Activated T-cell treated with anti-CD3 and anti-CD28 coated beads for 24 hours (primary cell): ENCODE results near the gene PDE7B.
"Not testable (repeated sequence)": the region's sequence is repeated elsewhere in the genome, so short reads cannot be mapped to it uniquely, and the experiment has no call there.

ENCODE experiments used
- DNase-seq: peaks from one replicate; pipeline ENCODE4 v3.0.0-alpha.2; 2020; ENCODE audit warnings: low read depth

Gene PDE7B

GRCh38 chr6:136188486-136188885, 337.0 kb downstream of the PDE7B start:
- DNase-seq, result no peak

GRCh38 chr6:136189104-136189503, 337.6 kb downstream of the PDE7B start:
- DNase-seq, result no peak

DNA sequence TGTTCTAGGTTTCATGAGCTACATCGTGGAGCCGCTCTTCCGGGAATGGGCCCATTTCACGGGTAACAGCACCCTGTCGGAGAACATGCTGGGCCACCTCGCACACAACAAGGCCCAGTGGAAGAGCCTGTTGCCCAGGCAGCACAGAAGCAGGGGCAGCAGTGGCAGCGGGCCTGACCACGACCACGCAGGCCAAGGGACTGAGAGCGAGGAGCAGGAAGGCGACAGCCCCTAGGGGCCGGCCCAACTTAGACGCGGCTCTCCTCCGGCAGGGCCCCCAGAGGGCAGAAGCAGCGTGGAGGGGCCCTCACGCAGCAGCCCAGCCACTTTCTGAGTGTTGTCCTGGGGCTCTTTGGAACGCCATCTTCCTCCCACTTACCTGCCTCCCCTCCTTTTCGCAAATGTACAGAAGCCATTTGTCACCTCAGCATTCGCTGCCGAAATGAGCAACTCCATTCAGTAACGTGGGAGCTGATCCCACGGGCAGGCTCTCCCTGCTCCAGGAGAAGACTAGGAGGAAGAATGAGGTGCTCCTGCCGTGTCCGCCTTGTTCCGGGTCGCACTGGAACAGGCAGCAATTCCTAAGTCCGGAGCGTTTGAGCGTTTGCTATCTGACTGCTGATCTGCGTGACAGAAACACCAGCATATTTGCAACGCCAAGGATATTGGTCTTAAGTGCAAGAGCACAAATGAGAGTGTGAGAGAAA, 340.3 kb downstream of the PDE7B start:
- no peak for DNase-seq

GRCh38 chr6:136192902-136193301, 341.4 kb downstream of the PDE7B start:
- DNase-seq, result no peak

DNA sequence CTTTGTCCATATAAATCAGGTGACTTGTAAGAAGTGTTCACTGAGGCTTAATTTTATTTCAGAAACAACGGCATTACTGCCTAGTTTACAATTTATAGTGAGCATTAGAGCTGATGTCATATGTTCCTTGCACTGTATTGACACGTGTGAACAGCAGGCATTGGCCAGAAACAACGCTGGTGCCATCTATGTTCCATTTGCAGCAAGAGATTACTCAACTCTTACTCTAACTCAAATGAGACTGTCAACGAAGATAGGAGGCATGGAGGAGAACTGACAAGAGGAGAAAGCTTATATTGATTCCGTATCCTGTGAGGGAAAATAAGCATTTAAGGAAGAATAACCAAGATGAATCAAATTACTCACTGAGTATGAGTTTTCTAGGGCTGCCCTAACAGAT, 350.2 kb downstream of the PDE7B start:
- no peak for DNase-seq

GRCh38 chr6:136208783-136209182, 357.3 kb downstream of the PDE7B start:
- DNase-seq, result no peak

GRCh38 chr6:136209496-136209895, 358.0 kb downstream of the PDE7B start:
- no peak for DNase-seq

- DNase-seq, result no peak
These were observed 359.1 kb downstream of the PDE7B start for GRCh38 chr6:136210398-136211165.

DNA sequence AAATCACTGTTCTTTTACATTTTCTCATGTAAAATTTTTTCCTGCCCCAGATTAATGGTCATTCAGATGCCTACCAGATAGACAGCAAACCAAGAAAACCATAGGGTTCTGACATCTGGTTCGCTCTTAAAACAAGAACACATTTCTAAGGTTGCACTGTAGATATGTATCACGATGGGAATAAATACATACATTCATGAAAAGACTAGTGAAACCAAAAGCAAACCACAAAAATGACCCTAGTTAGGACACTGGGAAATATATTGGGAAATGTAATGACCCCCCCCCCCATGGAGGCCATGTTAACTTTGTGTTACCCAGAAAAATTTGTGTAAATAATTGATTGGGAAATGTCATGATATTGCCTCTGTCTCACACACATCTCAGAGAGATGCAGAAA, 361.1 kb downstream of the PDE7B start:
- no peak for DNase-seq

GRCh38 chr6:136213012-136213539, 361.6 kb downstream of the PDE7B start:
- DNase-seq, result no peak

DNA sequence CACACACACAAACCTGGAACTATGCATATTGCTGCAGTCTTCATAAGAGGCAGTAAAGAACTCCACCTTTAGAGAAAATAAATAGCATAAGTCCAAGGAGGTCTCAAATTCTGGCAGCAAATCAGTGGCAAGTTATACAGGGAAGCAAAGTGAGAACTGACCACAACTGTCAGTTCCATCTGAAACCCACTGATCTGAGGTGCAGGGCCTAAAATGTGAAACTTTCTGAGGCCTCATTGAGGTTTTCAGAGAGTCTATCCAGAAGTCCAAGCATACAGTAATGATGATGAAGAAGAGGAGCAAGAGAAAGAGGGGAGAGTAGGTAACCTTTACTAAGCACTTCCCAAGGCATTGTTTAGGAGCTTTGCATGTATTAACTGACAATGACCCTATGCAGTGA, 362.4 kb downstream of the PDE7B start:
- no peak for DNase-seq

DNA sequence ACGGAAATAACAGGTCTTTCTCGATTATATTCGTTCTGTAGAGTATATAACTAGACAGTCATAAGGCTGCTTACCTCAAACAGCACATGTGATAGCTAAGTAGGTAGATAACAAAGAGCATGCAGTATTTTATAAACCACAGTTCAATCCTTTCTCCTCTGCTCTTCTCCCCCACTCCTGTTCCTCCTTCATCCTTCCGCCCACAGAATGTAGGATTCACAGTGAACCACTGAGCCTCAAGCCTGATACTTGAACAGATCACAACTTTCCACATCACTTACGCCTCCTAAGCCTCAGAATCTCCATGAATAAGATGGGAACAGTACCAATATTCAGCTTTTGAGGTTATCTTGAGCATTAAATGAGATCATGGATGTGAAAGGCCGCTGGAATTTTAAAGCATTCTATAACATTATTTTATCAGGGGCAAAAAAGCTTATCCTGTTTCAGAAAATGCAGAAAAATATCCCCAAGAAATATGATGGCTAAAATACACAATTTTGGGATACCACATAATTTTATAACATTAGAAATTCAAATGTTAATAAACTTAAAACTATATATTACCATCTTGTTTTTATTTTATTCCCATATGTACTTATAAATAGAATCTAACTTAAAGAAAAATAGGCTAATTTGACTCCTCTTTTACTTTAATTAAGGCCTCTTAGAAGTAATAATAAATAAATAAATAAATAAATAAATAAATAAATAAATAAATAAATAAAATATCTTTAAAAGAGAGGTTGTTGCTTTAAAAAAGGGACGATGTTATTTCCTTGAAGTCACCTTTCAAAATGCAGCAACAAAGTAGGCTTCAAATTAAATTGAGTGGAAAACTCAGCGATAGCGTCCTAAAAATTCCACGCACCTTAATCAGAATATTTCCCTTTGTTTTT, 365.3 kb downstream of the PDE7B start:
- no peak for DNase-seq

- not testable (repeated sequence) for DNase-seq
These were observed 373.5 kb downstream of the PDE7B start for GRCh38 chr6:136224974-136225373.

GRCh38 chr6:136225496-136225895, 374.0 kb downstream of the PDE7B start:
- peak; percentile 33 for DNase-seq

- DNase-seq, result peak; percentile 37
These were observed 374.6 kb downstream of the PDE7B start for GRCh38 chr6:136226027-136226673.

DNA sequence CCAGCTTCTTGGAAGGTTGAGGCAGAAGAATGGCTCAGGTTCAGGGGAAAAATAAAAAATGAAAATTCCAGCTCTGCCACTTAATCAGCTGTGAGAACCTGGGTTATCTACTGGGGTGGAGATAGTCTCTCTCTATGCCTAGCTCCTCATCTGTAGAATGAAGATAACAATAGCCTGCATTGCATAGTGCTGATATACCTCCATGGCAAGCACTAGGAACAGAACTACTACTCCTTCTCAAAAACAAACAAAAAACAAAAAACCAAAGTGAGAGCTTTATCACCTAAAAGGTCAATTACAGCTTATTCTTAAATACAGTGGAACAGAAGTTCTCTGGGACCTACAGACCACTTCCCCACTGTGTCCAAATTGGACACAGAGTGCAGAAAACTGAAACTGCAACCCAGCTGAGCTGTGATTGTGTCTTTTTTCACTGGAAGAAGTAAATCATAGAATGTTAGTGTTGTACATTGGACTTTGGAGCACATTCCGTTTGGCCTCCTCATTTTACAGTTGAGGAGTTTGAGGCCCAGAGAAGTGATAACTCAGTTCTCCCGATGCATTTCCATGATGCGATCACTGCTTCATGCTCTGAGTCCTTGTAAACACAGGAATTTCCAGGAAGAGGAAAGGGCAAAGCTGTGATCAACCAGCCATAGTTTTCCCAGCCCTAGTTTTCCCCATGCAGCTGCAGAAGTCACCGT, 375.3 kb downstream of the PDE7B start:
- no peak for DNase-seq

GRCh38 chr6:136228814-136229213, 377.3 kb downstream of the PDE7B start:
- no peak for DNase-seq

DNA sequence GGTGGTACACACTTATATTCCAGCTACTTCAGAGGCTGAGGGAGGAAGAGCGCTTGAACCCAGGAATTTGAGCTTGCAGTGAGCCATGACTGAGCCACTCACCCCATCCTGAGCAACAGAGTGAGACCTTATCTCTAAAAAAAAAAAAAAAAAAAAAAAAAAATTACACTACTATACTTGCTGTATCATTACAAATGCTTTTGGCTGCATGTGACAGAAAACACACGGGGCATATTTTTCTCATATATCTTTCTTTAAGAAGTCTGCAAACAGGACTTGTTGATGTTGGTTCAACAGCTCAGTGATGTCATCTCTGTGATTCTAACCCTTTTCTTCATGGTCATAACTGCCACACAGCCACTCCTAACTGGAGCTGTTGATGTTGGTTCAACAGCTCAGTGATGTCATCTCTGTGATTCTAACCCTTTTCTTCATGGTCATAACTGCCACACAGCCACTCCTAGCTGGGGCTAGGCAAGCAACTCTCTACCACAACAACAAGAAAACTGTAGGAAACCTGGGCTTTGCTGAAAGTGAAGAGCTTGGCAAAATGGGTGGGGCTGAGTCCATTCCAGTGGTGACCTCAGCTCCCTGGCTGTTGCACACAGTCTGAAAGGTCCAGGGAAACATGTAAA, 378.8 kb downstream of the PDE7B start:
- no peak for DNase-seq

DNA sequence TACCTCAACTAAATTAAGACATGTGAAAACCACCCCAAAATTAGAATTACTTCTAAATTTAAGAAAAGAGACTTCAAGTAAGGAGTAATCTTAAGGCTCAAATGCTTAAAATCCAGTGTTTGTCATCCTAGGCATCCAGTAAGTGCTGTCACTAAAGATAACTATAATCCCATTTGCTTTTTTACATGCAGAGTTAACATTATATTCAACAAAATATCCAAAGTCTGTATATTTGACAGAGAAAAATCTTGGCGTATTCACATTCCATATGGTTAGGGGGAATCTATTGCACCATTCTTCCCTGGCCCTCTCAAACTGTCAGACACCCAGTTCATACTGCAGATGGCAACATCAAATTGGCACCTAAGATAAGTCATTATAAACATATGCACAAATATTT, 381.2 kb downstream of the PDE7B start:
- DNase-seq, result no peak

DNA sequence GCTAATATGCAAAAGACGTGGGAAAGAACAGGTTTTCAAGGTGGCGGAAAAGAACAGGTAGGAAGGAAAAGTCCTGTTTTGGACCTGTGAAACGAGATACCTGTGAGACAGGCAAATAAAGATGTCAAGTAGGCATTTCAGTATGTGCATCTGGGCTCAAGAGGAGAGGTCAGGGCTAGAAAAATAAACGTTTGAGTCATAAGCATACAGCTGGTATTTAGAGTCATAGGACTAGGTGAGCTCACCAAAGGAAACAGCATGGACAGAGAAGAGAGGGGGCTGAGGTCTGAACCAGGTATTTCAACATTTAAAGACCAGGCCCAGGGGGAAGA, 383.7 kb downstream of the PDE7B start:
- no peak for DNase-seq
